Fibroblast of skin of left biceps (primary cell): ENCODE data around the gene LIMK1.
A peak's percentile ranks its signal among the peaks of the same experiment; 100 is the strongest.

ENCODE experiments used
- DNase-seq, 2 experiments: peaks; one replicate each; pipeline ENCODE4 v3.0.0-alpha.2; 2013; ENCODE audit warnings: low read depth in 2 of 2

LIMK1 gene

DNA sequence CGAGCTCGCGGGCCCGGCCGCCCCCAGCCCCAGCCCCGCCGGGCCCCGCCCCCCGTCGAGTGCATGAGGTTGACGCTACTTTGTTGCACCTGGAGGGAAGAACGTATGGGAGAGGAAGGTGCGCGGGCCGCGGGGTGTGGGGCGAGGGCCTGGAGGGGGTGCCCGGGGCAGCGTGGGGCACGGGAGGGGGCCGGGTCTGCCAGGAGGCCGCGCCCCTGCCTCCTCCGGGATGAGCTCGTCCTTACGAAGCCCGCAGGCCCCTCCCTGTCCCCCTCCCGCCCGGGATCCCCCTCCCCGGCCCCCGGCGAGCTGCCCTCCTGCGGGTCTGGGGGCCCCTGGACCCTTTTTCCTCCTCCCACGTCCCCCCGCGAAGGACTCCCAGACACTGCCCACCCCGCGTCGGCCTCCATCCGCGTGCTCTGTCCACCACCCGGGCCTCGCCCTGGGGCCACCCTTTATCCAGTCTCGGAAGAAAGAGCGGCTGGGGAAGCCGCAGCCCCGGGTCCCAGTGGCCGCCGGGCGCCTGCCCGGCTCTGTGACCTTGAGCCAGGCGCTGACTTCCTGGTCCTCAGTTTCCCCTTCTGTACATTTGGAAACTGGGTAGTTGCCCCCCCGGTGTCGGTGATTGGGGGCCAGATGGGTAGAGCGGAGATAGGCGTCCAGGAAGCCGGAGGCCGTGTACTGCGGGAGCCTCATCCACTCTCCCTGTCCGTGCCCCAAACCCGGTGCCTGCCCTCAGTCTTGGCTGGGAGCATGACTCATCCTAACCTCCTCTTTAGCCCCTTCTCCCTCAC, 521 bp downstream of the LIMK1 start:
- no peak for DNase-seq

DNA sequence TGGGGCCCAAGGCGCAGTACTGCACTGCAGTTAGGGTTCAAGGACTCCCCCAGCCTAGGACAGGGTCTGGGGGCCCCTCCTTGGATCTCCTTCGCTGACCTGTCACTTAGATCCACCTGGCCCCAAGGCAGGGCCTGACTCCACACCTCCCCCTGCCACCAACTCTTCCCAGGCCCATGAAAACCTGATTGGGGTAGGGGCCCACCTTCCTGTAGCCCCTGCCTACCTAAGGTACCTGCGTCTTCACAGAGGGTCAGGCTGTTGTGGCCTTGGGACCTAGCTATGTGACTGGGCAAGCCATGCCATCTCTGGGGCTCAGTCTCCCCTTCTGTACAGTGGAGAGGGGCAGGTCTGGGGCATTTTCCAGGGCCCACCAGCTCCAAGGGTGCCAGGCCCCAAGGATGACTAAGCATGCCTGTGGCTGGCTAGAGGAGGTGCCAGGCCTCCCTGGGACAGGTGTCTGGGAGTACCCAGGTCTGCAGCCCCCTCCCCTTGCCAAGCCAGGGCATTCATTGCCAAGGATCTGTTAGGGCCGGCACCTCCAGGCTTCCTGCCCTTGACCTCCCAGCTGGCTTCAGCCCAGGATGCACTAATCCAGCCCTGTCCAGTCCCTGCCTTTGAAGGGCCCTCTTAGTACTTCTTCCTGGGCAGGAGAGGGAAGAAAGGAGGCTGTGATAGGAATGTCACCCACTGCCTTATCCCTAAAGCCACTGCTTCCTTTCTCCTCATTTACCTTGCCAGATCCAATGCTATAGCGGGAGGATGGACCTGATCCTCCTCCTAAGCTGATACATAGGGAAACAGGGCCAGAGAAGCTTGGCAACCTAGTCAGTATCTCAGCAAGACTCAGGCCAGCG, 1.3 kb downstream of the LIMK1 start:
- DNase-seq, result no peak

DNA sequence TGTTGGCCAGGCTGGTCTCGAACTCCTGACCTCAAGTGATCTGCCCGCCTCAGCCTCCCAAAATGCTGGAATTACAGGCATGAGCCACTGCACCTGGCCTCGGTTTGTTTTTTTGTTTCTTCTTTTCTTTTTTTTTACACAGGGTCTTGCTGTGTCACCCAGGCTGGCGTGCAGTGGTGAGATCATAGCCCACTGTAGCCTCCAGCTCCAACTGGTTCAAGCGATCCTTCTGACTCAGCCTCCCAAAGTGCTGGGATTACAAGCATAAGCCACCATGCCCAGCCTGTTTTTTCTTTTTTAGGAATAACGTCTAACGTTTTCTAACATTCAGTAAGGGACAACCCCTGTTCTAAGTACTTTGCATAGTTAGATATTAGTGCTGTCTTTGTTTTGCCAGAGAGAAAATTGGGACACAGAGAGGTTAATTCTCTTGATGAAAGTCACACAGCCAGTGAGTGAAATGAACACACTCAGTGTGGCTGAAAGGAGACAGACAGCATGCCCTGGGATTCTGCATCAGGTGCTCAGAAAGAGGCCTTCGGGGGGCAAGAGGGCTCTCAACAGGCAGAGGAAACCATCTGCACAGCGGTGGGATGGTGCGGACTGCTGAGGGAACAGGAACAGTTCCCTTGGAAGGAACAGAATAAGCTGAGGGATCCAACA, 4.3 kb downstream of the LIMK1 start:
- no peak for DNase-seq

DNA sequence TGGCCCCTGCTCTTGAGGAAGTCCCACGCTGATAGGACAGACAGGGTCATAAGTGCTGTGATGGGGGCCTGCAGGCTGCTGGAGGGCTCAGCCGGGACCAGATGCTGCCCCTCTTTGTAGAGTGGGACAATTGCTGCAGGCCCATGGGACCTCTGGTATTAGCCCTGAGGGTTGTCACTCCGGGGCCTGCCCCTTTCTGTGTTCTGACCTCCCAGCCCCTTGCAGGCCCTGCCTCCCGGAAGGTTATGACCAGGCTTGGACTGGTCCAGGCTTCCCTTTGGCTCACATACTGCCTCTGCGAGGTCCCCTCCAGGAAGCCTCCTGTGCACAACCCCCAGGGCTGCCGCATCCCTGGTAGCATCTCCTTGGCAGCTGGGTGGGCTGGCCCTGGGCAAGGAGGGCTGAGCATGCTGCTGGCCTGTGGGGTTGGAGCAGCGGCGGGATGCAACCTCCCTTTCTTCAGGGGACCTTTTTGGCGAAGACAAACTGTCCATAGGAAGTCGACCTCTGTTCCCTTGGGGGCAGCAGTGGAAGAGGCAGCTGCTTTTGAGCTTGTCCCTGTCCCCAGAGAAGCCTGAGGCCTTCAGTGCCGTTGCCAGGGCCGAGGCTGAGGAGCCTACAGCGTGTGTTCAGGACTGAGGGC, 8.8 kb downstream of the LIMK1 start:
- DNase-seq, result no peak

DNA sequence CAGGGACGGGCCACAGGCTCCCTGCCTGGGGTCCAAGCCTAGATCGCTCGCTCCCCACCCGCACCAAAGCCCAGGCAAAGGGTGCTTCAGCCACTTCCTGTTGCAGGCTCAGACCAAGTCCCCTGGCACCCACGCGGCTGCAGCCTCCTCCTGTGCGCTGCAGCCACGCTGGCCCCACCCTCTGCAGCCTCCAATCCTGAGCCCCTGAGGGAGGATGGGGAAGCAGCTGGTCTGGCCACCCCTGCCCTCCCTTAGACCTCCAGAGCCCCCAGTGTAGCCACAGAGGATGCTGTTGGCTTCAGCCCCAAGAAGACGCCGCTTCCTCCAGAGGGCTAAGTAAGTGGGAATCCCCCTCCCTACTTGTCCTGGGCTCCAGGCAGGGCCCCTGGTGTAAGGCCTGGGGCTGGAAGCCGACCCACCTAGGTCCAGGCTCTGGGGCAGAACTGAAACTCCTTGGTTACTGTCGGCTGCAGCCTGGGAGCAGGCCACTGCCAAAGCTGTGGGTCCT, 9.4 kb downstream of the LIMK1 start:
- DNase-seq, result no peak

DNA sequence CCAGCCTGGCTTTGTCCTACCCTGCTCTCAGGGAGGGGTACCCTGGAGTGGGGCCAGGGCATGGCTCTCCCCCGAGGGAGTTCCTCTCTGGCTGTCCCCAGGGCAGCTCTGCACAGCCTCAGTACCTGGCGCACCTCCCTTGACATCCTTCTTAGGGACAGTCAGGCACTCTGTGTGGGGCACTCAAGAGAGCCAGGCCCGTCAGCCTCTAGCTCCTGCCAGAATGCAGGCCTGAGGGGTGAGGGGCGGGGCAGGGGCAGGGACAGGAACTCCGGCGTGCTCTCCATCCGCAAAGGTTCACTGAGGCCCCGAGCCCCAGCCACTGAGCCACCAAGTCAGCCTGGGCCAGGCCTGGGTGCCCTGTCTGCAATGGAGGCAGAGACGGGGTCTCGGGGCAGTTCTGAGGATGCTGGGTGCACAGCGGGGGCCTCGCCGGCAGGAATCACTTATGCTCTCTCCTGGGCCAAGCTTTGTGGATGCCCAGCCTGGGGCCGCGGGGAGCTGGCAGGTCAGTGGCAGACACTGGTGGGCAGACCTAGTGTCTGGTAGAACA, 10.1 kb downstream of the LIMK1 start:
- no peak for DNase-seq

DNA sequence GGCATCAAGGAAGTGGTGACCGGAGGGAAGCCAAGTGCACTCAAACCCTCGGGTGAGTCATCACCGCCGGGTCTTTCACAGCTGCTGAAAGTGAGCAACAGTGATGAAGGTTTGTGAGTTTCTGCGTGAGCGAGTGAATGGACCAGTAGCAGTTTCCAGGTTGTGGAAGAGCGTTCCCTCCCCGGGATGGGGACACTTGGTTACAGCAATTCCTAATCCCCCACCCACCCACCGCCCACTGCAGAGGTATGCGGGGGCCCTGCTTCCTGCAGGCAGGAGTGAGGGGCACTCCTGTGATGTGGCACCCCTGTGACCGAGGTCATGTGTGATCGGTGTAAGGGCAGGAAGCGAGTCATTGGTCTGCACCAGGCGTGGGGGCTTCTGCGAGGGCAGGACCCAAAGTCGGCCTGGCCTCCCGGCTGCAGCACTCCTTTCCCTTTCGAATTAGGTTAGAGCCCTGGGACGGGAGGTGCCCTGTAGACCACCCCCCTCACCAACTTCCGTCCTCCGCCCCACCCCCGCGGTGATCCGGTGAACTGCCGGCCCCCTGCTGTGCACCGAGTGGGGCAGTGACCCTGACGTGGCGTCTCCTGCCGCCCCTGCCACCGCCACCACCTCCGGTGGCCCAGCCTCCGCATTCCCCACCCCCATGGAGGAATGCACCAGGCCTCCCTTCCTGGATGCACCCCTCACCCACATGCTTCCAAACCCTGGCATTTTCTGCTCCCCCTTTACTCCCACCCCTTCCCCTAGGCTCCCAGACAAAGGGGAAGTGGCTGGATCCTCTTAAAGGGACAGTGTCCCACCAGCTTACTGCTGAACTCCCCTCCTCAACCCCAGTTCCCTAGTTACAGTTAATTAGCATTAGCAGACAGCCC, 10.9 kb downstream of the LIMK1 start:
- DNase-seq, result peak; percentile 57 to 62

DNA sequence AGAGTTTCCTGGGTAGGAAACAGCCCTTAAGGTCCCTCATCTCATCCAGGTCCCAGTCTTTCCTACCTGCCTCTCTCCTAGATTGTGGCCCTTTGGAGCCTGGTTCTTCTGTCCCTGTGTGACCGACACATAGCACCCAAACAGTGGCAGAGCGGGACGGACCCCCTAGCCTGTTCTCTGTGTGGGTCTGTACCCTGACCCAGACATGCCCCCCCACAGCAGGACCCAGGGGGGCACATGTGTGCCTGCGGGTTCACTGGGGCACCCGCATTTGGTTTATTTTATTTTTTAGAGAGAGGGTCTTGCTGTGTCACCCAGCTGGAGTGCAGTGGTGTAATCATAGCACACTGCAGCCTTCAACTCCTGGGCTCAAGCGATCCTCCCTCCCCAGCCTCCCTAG, 11.5 kb downstream of the LIMK1 start:
- DNase-seq, result no peak

DNA sequence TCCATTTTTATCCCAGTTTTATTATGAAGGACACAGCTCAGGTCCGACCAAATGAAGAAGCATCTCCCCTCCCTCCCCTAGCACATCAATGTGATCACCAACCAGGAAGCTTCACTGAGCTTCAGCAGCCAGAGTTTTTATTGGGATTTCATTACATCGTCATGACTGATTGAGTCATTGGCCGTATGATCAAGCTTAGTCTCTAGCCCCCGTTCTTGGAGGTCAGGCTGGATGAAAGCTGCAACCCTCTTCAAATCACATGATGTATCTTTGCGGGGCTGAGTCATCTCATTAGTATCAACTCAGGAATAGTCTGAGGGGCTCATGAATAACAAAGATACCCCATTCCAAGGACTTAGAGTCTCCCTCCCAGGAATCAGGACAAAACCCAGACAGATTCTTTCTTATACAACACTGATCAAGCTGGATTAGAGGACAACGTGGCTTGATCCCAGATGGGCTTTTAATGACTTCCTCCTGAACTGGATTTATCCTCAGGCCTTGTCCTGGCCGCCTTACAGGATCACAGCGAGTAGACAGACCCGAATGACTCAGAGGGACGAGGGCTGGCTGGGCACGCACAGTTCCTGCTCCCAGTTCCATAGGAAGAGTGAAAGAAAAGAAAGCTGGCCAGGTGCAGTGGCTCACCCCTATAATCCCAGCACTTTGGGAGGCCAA, 14.5 kb downstream of the LIMK1 start:
- peak; percentile 51 to 69 for DNase-seq

DNA sequence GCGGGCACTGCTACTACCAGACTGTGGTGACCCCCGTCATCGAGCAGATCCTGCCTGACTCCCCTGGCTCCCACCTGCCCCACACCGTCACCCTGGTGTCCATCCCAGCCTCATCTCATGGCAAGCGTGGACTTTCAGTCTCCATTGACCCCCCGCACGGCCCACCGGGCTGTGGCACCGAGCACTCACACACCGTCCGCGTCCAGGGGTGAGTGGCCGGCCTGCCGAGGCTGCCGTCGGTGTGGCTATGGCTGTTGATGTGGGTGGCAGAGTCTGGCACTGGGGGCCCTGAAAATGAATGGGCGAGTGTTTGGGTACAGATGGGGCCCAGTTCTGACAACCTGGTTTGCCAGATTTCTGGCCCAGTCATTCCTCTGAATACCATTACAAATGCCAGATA, 15.4 kb downstream of the LIMK1 start:
- no peak for DNase-seq

DNA sequence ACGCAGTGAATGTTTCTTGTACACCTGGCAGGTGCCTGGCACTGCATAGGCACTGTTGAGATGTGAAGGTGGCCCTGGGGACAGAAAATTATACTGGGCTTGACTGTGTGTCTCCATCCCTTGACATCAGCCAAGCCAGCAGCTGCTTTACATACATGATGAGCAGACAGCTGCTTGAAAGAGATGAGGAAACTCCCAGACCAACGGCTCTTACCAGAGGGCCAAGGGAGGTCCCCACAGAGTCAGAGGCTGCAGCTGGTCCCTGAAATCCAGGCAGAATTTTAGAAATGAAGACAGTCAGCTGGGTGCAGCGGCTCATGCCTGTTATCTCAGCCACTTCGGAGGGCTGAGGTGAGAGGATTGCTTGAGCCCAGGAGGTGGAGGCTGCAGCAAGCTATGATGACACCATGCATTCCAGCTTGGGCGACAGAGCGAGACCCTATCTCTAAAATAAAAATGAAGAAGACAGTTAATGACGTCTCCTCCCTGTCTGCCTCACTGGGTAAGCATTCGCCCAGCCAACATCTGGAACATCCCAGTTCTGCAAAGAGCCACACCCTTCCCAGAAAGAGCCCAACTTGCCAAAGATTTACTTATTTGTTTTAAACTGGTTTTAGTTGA, 17.6 kb downstream of the LIMK1 start:
- no peak for DNase-seq

DNA sequence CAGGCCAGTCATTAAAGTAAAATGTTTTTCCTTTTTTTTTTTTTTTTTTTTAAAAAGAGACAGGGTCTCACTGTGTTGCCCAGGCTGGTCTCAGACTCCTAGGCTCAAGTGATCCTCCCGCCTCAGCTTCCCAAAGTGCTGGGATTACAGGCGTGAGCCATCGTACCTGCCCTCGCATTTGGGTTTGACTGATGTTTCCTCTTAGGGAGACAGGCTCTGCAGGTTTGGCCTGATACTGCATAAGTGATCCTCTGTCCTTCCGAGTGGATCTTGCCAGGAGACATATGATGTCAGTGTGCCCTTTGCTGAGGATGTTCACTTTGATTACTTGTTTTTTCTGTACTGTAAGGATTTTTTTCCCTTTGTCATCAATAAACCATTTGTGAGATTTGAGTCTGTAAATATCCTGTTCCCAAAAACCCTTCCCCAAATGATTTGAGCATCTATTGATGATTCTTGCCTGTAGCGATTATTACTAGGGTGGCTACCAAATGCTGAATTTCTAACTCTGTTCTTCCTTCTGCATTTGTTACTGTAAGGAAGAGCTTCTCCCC, 19.7 kb downstream of the LIMK1 start:
- no peak for DNase-seq

DNA sequence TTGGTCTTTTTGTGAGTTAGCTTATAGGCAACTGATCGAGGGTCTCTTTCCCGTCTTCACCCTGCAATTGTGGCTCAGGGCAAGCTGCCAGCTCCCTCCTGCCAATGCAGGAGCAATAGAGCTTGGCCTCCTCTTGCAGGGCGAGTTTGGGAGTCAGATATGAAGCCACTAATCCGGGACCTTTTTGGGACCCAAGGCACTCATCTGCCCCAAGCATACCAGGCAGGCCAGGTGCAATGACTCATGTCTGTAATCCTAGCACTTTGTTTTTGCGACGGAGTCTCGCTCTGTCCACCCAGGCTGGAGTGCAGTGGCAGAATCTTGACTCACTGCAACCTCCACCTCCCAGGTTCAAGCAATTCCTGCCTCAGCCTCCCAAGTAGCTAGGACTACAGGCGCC, 21.1 kb downstream of the LIMK1 start:
- DNase-seq, result no peak

DNA sequence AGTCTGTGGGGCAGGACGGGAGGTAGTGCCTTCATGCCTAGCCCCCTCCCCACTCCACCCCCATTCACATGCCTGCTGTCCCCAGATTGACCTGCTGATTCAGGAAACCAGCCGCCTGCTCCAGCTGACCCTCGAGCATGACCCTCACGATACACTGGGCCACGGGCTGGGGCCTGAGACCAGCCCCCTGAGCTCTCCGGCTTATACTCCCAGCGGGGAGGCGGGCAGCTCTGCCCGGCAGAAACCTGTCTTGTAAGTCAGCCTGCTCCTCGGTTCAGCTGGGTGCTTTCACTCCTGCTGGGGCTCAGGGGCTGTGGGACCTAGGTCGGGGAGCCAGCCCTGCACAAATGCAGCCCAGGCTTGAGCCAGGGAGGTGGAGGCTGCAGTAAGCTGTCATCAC, 22.4 kb downstream of the LIMK1 start:
- DNase-seq, result no peak

DNA sequence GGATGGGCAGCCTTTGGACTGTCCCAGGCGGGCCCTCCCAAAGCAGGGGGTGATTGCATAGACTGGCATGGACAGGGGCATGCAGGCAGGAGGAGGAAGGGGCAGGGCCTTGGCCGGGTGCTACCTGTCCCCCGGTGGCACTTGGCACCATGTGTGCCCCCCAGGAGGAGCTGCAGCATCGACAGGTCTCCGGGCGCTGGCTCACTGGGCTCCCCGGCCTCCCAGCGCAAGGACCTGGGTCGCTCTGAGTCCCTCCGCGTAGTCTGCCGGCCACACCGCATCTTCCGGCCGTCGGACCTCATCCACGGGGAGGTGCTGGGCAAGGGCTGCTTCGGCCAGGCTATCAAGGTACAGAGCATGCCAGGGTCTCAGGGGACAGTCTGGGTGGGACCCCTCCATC, 23.2 kb downstream of the LIMK1 start:
- DNase-seq, result no peak

DNA sequence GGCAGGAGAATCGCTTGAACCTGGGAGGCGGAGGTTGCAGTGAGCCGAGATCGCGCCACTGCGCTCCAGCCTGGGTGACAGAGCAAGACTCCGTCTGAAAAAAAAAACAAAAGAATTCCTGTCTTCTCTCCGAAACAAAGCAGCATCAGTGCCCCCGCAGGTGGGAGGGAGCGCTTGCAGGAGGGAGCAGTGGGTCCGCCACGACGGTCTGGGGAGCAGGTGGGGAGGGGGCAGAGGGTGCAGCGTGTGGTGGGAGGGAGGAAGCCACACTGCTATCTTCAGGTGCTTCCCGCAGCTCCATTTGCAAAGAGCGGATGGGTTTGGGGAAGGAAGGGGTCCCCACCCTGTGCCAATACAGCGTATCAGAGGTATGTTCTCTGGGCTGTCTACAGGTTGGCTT, 31.7 kb downstream of the LIMK1 start:
- no peak for DNase-seq

DNA sequence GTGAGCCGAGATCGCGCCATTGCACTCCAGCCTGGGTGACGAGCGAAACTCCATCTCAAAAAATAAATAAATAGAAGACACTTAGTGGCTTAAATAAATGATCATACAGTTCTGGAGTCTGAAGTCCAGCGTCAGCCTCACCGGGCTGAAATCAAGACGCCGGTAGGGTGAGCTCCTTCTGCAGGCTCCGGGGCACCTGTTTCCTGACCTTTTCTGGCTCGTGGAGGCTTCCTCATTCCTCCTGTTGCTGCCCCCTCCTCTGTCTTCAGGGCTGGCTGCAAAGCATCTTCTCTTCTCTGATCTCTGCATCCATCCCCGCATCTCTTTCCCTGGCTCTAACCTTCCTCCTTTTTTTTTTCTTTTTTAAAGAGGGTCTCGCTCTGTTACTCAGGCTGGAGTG, 32.8 kb downstream of the LIMK1 start:
- DNase-seq, result no peak

DNA sequence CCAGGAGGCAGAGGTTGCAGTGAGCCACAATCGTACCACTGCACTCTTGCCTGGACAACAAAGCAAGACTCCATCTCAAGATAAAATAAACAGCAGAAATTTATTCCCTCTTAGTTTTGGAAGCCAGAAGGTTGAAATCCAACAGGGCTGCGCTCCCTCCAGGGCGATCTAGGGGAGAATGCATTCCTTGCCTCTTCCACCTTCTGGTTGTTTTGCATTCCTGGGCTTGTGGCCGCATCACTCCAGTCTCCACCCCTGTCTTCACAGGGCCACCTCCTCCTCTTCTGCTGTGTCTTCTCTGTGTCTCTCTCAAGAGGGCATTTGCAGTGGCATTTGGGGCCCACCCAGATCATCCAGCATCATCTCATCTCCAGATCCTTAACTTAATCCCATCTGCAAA, 36.2 kb downstream of the LIMK1 start:
- DNase-seq, result no peak
